ENCODE results near the gene RNASE7. TPM values are rescaled to one million over a fixed set of nuclear protein-coding genes. Genes with fewer than 3 reads are reported as not detected.

Gene RNASE7
- total RNA-seq, 1 experiment from 2014 or later, result not detected

GRCh38 chr14:21078287-21078686, 36.1 kb downstream of the RNASE7 start:
- no peak overlapping the region for H3K4me2 ChIP-seq (ENCODE audit: low read depth, low read length, poor library complexity, severe bottlenecking)
- H4K20me1 ChIP-seq (ENCODE audit: insufficient read depth, low read depth, low read length), result no peaks in the 10 kb centered on the region
- H3K36me3 ChIP-seq (ENCODE audit: insufficient read depth, low read length), result no peaks in the 10 kb centered on the region
- H3K9ac ChIP-seq (ENCODE audit: low read length), result no peak overlapping the region
- no peak overlapping the region for H3K4me3 ChIP-seq (ENCODE audit: low read length)
- no peaks in the 10 kb centered on the region for H3K9me3 ChIP-seq (ENCODE audit: low read length)
- DNase-seq, result no peak
- no peak overlapping the region for H3K27ac ChIP-seq (ENCODE audit: low read length)
- H3K9me2 ChIP-seq (replicated peaks; ENCODE audit: insufficient read depth, low read length), result no peaks in the 10 kb centered on the region
- no peaks in the 10 kb centered on the region for H3K27me3 ChIP-seq (ENCODE audit: low read length)
- H3K4me1 ChIP-seq (ENCODE audit: low read length), result no peaks in the 10 kb centered on the region
- H3K79me2 ChIP-seq (ENCODE audit: low read length), result no peaks in the 10 kb centered on the region
- no peak overlapping the region for H2AFZ ChIP-seq (ENCODE audit: low read length)

DNA sequence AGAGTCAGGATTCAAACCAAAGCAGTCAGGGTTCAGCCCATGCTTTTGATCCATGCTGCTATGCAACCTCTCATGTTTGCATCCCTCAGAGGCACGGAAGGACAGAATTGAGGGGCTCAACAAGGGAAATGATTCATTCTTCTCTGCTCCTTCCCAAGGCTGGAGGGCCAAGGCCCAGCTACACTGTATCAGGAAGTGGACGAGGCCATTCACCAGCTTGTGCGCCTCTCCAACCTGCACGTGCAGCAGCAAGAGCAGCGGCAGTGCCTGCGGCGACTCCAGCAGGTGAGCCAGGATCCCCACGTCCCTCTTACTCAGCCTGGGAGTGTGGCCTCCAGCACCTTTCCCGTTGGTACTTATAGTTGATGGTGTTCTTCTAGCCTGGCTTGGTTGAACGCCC, 36.6 kb downstream of the RNASE7 start:
- Histone ChIP-seq H3K79me2 (ENCODE audit: low read length) (no peaks in the 10 kb centered on the region), H4K20me1 (ENCODE audit: insufficient read depth, low read depth, low read length) (no peaks in the 10 kb centered on the region), H3K4me1 (ENCODE audit: low read length) (no peaks in the 10 kb centered on the region), H3K9me2 (replicated peaks; ENCODE audit: insufficient read depth, low read length) (no peaks in the 10 kb centered on the region), H3K4me2 (ENCODE audit: low read depth, low read length, poor library complexity, severe bottlenecking) (no peak overlapping the region), H3K36me3 (ENCODE audit: insufficient read depth, low read length) (no peaks in the 10 kb centered on the region), H3K27me3 (ENCODE audit: low read length) (no peaks in the 10 kb centered on the region), H3K27ac (ENCODE audit: low read length) (no peak overlapping the region), H3K9me3 (ENCODE audit: low read length) (no peaks in the 10 kb centered on the region), H3K4me3 (ENCODE audit: low read length) (no peak overlapping the region), H3K9ac (ENCODE audit: low read length) (no peak overlapping the region), H2AFZ (ENCODE audit: low read length) (no peak overlapping the region)
- DNase-seq, result no peak

GRCh38 chr14:21081521-21082142, 39.5 kb downstream of the RNASE7 start:
- Histone ChIP-seq H3K79me2 (ENCODE audit: low read length) (no peaks in the 10 kb centered on the region), H4K20me1 (ENCODE audit: insufficient read depth, low read depth, low read length) (no peaks in the 10 kb centered on the region), H3K27ac (ENCODE audit: low read length) (no peak overlapping the region), H3K27me3 (ENCODE audit: low read length) (no peaks in the 10 kb centered on the region), H3K9me3 (ENCODE audit: low read length) (no peaks in the 10 kb centered on the region), H3K4me1 (ENCODE audit: low read length) (no peaks in the 10 kb centered on the region), H2AFZ (ENCODE audit: low read length) (no peak overlapping the region), H3K9ac (ENCODE audit: low read length) (no peak overlapping the region), H3K4me2 (ENCODE audit: low read depth, low read length, poor library complexity, severe bottlenecking) (no peak overlapping the region), H3K9me2 (replicated peaks; ENCODE audit: insufficient read depth, low read length) (no peaks in the 10 kb centered on the region), H3K4me3 (ENCODE audit: low read length) (no peak overlapping the region), H3K36me3 (ENCODE audit: insufficient read depth, low read length) (no peaks in the 10 kb centered on the region)
- no peak for DNase-seq

DNA sequence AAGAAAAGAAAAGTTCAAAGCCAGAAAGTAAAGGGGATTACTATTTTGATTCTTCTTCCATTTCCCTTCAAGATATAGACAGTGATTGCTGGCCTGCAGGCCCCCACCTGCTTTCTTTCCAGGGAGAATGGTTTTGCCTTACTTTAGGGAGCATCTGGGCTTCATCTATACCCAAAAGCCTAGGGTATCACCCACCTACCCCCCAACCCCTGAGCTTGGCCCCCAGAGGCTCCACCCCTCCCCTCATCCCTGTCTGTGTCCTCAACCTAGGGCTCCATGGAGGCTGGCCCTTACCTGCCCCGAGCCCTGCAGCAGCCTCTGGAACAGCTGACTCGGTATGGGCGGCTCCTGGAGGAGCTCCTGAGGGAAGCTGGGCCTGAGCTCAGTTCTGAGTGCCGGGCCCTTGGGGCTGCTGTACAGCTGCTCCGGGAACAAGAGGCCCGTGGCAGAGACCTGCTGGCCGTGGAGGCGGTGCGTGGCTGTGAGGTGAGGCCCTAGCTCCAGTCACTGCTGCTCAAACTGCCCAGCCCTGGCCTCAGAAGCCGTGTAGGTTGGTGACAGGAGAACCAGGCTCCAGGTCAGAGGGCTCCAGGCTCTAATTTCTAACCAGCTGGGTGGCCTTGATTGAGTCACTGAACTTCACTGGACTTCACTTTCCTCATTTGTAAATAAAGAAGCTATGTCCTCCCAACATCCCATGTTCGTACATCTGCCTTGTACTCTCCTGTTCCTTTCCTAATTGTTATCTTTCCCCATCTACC, 41.6 kb downstream of the RNASE7 start:
- H2AFZ ChIP-seq (ENCODE audit: low read length), result no peak overlapping the region
- no peaks in the 10 kb centered on the region for H3K27me3 ChIP-seq (ENCODE audit: low read length)

GRCh38 chr14:21084396-21084795, 42.2 kb downstream of the RNASE7 start:
- H3K27ac ChIP-seq (ENCODE audit: low read length), result no peak overlapping the region
- no peaks in the 10 kb centered on the region for H4K20me1 ChIP-seq (ENCODE audit: insufficient read depth, low read depth, low read length)
- H2AFZ ChIP-seq (ENCODE audit: low read length), result no peak overlapping the region
- DNase-seq, result no peak
- no peaks in the 10 kb centered on the region for H3K36me3 ChIP-seq (ENCODE audit: insufficient read depth, low read length)
- H3K4me2 ChIP-seq (ENCODE audit: low read depth, low read length, poor library complexity, severe bottlenecking), result no peak overlapping the region
- H3K79me2 ChIP-seq (ENCODE audit: low read length), result no peaks in the 10 kb centered on the region
- H3K9ac ChIP-seq (ENCODE audit: low read length), result no peak overlapping the region
- H3K27me3 ChIP-seq (ENCODE audit: low read length), result no peaks in the 10 kb centered on the region
- no peaks in the 10 kb centered on the region for H3K9me3 ChIP-seq (ENCODE audit: low read length)
- H3K4me1 ChIP-seq (ENCODE audit: low read length), result 0 out of 2 replicates have a peak, but pooled peaks cover 3% of the 10 kb centered on the region
- H3K9me2 ChIP-seq (replicated peaks; ENCODE audit: insufficient read depth, low read length), result no peaks in the 10 kb centered on the region
- no peak overlapping the region for H3K4me3 ChIP-seq (ENCODE audit: low read length)

More for the DNA sequence above, 41.6 kb downstream of the RNASE7 start:
- 0 out of 2 replicates have a peak, but pooled peaks cover 3% of the 10 kb centered on the region for H3K4me1 ChIP-seq (ENCODE audit: low read length)
- no peak overlapping the region for H3K27ac ChIP-seq (ENCODE audit: low read length)
- no peak overlapping the region for H3K4me3 ChIP-seq (ENCODE audit: low read length)
- no peaks in the 10 kb centered on the region for H4K20me1 ChIP-seq (ENCODE audit: insufficient read depth, low read depth, low read length)
- DNase-seq, result no peak
- no peaks in the 10 kb centered on the region for H3K36me3 ChIP-seq (ENCODE audit: insufficient read depth, low read length)
- H3K9me3 ChIP-seq (ENCODE audit: low read length), result no peaks in the 10 kb centered on the region
- no peaks in the 10 kb centered on the region for H3K79me2 ChIP-seq (ENCODE audit: low read length)
- H3K9ac ChIP-seq (ENCODE audit: low read length), result no peak overlapping the region
- H3K4me2 ChIP-seq (ENCODE audit: low read depth, low read length, poor library complexity, severe bottlenecking), result no peak overlapping the region
- H3K9me2 ChIP-seq (replicated peaks; ENCODE audit: insufficient read depth, low read length), result no peaks in the 10 kb centered on the region

DNA sequence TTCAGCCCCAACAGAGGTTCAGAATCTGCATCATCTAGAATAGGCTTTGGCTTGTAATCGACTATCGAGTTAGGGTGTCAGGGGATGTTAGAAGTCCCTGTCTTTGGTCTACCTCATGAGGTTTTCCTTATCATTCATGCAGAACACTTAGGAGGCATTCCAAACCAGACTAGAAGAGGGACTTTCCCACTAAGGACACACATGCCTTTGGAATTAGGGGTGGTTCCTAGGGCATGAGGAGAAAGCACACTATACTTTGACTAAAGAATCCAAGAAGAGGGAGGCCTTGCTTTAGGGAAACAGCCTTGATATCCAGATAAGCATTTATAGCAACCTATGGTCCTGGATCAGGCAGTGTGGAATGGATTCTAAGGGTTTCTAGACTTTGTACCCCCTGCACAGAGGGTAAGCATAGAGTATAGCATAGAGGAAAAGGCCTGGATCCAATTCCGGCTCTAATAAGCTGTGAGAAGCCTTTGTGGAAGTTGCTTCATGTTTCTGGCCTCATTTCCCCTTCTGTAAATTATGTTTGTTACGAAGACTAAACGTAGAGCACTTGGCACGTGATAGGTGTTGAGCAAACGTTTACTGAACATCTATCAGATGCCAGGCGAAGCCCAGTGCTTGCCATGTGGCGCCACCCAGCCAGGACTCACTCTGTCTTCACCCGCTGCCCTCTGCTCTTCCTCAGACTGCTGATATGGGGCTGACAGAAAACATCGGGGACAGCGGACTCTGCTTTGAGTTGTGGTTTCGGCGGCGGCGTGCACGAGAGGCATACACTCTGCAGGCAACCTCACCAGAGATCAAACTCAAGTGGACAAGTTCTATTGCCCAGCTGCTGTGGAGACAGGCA, 43.1 kb downstream of the RNASE7 start:
- Histone ChIP-seq H3K27ac (ENCODE audit: low read length) (no peak overlapping the region), H3K36me3 (ENCODE audit: insufficient read depth, low read length) (no peaks in the 10 kb centered on the region), H3K9me3 (ENCODE audit: low read length) (no peaks in the 10 kb centered on the region), H2AFZ (ENCODE audit: low read length) (no peak overlapping the region), H3K27me3 (ENCODE audit: low read length) (no peaks in the 10 kb centered on the region), H3K9ac (ENCODE audit: low read length) (no peak overlapping the region), H3K4me1 (ENCODE audit: low read length) (0 out of 2 replicates have a peak, but pooled peaks cover 3% of the 10 kb centered on the region), H3K4me2 (ENCODE audit: low read depth, low read length, poor library complexity, severe bottlenecking) (no peak overlapping the region), H4K20me1 (ENCODE audit: insufficient read depth, low read depth, low read length) (no peaks in the 10 kb centered on the region), H3K4me3 (ENCODE audit: low read length) (no peak overlapping the region), H3K9me2 (replicated peaks; ENCODE audit: insufficient read depth, low read length) (no peaks in the 10 kb centered on the region), H3K79me2 (ENCODE audit: low read length) (no peaks in the 10 kb centered on the region)
- no peak for DNase-seq

DNA sequence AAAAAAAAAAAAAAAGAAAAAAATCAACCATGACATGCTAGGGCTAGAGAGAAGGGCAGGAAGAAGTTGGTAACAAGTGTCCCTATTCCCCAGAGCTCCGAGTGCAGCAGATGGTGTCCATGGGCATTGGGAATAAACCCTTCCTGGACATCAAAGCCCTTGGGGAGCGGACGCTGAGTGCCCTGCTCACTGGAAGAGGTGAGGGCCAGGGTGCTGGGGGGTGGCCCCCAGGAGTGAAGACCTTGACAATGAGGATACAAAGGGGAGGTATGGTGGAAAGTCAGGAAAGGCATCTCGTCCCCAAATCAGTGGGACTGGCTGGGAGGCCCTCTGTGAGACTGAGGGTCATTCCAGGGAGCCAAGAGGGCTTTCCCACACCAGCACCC, 44.7 kb downstream of the RNASE7 start:
- Histone ChIP-seq H3K9me2 (replicated peaks; ENCODE audit: insufficient read depth, low read length) (no peaks in the 10 kb centered on the region), H3K9ac (ENCODE audit: low read length) (no peak overlapping the region), H3K9me3 (ENCODE audit: low read length) (no peaks in the 10 kb centered on the region), H2AFZ (ENCODE audit: low read length) (no peak overlapping the region), H3K4me2 (ENCODE audit: low read depth, low read length, poor library complexity, severe bottlenecking) (no peak overlapping the region), H3K79me2 (ENCODE audit: low read length) (no peaks in the 10 kb centered on the region), H4K20me1 (ENCODE audit: insufficient read depth, low read depth, low read length) (no peaks in the 10 kb centered on the region), H3K36me3 (ENCODE audit: insufficient read depth, low read length) (no peaks in the 10 kb centered on the region), H3K27me3 (ENCODE audit: low read length) (no peaks in the 10 kb centered on the region), H3K27ac (ENCODE audit: low read length) (no peak overlapping the region), H3K4me1 (ENCODE audit: low read length) (0 out of 2 replicates have a peak, but pooled peaks cover 3% of the 10 kb centered on the region), H3K4me3 (ENCODE audit: low read length) (no peak overlapping the region)
- no peak for DNase-seq
